ENCODE data around the gene ZXDC.

ZXDC gene

DNA sequence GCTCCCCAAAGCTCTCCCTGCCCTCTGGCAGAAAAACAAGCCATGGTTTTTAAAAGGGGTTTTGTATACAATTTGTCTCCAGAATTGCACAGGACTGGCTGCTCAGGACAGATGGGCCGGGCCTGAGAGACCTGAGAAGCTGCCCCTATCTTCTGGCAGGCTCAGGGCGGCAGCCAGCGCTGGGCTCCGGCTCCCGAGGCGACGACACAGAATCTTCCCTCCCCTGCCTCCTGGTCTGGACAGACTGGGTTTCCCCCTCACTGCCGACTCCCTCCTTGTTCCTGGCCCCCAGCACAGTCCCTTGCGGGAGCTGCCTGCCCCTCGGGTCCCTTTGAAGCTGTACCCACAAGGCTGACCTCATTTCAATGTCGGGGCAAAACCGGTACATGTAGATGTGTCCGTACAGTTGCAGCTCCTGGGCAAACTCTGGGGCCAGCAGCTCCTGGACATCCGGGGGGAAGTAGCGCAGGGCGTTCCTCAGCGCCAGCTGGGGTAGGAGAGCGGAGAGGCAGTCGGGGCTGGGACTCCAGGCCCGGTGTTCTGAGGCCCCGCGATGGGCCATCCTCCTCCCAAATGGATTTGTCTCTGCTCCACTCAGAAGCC, 34.7 kb upstream of the ZXDC start:
- H3K27ac ChIP-seq, result no peak overlapping the region
- no peak for TF ChIP-seq ZFX (IDR thresholded peaks at IDR 0.05)
- TF ChIP-seq, protein P1, sequence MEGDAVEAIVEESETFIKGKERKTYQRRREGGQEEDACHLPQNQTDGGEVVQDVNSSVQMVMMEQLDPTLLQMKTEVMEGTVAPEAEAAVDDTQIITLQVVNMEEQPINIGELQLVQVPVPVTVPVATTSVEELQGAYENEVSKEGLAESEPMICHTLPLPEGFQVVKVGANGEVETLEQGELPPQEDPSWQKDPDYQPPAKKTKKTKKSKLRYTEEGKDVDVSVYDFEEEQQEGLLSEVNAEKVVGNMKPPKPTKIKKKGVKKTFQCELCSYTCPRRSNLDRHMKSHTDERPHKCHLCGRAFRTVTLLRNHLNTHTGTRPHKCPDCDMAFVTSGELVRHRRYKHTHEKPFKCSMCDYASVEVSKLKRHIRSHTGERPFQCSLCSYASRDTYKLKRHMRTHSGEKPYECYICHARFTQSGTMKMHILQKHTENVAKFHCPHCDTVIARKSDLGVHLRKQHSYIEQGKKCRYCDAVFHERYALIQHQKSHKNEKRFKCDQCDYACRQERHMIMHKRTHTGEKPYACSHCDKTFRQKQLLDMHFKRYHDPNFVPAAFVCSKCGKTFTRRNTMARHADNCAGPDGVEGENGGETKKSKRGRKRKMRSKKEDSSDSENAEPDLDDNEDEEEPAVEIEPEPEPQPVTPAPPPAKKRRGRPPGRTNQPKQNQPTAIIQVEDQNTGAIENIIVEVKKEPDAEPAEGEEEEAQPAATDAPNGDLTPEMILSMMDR (conservative IDR thresholded peaks at IDR 0.05), result no peak

DNA sequence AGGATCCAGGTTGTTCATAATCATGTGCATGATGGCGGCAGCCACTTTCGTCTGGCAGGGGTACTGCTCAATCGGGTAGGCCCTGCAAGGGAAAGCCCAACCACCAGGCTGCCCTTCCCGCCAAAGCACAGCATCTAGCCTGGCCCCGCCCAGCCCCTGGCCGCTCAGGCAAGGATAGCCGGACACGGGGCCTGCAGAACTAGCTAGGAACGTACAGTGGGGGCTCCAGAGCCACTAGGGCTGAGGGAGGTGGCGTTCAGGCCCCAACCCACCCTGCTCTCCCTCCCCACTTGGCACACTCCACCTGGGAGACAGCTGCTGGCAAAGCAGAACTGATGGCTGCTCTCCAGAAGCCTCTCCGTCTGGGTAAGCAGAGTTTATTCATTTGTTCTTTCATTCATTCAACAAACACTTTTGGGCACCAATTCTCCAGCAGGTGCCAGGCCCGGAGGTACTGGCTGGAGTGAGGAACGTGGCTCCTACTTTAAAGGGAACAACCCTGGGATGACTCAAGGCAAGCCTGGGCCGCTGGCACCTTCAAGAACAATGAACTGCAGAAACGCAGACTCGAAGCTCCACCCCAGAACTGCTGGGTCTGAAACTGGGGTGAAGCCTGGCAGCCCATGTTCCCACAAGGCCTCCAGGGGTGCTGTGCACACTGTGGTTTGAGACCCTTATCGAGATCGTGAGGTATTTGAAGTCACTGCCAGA, 34.1 kb upstream of the ZXDC start:
- TF ChIP-seq ZFX (IDR thresholded peaks at IDR 0.05), result no peak
- TF ChIP-seq, protein P1 (conservative IDR thresholded peaks at IDR 0.05), result no peak
- H3K27ac ChIP-seq, result no peak overlapping the region

DNA sequence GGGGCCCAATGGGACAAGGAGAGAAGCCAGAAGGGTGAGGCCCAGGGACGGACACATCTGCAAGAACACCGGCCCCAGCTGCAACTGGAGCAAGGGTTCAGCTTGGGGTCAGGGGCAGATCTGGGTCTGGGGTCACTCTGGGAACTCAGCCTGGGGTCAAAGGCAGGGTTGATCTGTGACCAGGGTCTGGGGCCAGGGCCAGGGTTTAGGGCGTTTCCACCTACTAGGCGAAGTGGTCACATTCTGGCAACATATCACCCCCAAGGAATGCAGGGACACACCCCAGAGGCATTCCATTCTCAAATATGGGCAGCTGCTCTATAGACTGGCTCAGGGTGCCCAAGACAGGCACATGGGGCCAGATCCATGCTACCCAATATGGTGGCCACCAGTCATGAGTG, 32.9 kb upstream of the ZXDC start:
- no peak overlapping the region for H3K27ac ChIP-seq
- no peak for TF ChIP-seq ZFX (IDR thresholded peaks at IDR 0.05)
- TF ChIP-seq, protein P1 (conservative IDR thresholded peaks at IDR 0.05), result no peak

DNA sequence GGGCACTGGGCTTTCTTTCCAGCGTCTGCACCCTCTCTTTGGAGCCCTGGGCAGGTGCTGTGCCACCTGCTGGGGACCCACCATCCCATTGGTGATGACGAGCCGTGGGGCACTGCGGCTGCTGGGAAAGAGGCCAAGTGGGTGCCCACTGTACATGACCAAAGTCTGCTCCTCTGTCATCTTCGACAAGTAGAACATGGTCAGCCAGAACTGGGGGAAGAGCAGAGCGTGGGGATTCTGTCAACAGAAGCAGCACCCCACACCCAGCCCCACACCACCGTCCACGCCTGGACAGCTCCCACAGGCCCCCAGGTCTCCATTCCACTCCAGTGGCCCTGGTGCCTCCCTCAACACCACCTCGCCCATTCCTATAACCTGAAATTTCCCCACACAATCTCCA, 32.2 kb upstream of the ZXDC start:
- no peak for TF ChIP-seq ZFX (IDR thresholded peaks at IDR 0.05)
- TF ChIP-seq, protein P1 (conservative IDR thresholded peaks at IDR 0.05), result no peak
- no peak overlapping the region for H3K27ac ChIP-seq

DNA sequence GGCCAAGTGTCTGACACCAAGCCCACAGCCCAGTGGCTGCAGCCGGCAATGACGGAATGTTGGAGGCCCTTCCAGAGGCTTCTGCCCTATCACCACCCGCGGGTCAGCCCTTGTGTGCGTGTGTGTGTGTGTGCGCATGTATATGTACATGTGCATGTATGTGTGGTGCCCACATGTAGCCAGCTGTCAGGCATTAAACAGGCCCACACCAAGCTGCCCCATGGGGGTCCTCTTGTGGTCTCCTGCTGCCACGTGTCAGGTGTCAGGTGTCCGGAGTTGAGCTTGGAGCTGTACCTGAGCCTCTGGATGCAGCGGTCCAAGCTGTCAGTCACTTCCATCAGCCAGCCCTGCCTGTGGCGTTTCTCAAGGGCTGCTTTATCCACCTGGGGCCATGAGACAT, 28.0 kb upstream of the ZXDC start:
- TF ChIP-seq ZFX (IDR thresholded peaks at IDR 0.05), result no peak
- TF ChIP-seq, protein P1 (conservative IDR thresholded peaks at IDR 0.05), result no peak
- H3K27ac ChIP-seq, result no peak overlapping the region

DNA sequence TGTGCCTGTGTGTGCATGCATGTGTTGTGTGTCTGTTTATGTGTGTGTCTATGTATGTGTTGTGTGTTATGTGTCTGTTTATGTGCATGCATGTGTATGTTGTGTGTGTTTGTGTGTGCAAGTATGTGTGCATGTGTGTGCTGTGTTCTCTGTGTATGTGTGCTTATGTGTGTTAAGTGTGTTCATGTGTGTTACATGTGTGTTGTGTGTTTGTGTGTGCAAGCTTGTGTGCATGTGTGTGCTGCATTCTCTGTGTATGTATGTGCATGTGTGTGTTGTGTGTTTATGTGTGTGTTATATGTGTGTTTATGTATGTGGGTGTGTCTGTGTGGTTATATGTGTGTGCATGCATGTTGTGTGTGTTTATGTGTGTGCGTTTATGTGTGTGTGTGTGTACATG, 27.0 kb upstream of the ZXDC start:
- no peak for TF ChIP-seq ZFX (IDR thresholded peaks at IDR 0.05)
- TF ChIP-seq, protein P1 (conservative IDR thresholded peaks at IDR 0.05), result no peak
- no peak overlapping the region for H3K27ac ChIP-seq

DNA sequence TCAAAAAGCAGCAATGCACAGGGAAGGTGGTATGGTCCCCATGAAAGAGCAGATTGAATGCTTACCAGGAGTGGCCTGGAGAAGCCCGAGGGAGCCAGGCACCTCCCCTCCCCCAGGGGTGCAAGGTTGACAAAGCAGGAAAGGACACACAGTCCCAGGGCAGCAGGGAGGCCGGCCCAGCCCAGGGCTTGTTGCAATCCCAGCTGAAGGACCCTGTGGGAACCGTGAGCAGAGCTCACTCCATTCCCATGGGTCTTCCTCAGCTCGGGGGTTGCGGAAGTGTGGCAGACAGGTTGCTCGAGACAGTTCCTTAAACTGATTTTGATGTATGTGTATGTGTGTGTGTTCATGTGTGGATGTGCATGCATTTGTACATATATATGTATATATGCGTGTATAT, 26.0 kb upstream of the ZXDC start:
- no peak for TF ChIP-seq ZFX (IDR thresholded peaks at IDR 0.05)
- TF ChIP-seq, protein P1 (conservative IDR thresholded peaks at IDR 0.05), result no peak
- H3K27ac ChIP-seq, result no peak overlapping the region

Data from C4-2B (cell line).